Bone marrow (tissue), 2 donors: ENCODE data around the gene MDFIC.

Experiments
- DNase-seq, 2 donors: peaks; one replicate each; lab custom pipeline; 2025; lab: John Stamatoyannopoulos, UW

The MDFIC gene

GRCh38 chr7:115038158-115038557 is 116.3 kb downstream of the MDFIC start:
- DNase-seq: no peak

- no peak for DNase-seq
These were observed 118.2 kb downstream of the MDFIC start for GRCh38 chr7:115040057-115040456.

GRCh38 chr7:115040495-115040894 is 118.6 kb downstream of the MDFIC start:
- DNase-seq: no peak

- DNase-seq: no peak
These were observed 120.7 kb downstream of the MDFIC start for GRCh38 chr7:115042596-115042995.

GRCh38 chr7:115043605-115044004 is 121.7 kb downstream of the MDFIC start:
- DNase-seq: no peak

- no peak for DNase-seq
These were observed 122.3 kb downstream of the MDFIC start for GRCh38 chr7:115044224-115044623.

- DNase-seq: no peak
These were observed 126.2 kb downstream of the MDFIC start for GRCh38 chr7:115047958-115048720.

GRCh38 chr7:115052706-115053105 is 130.8 kb downstream of the MDFIC start:
- no peak for DNase-seq

GRCh38 chr7:115054478-115055065 is 132.7 kb downstream of the MDFIC start:
- DNase-seq: no peak

- DNase-seq: no peak
These were observed 134.1 kb downstream of the MDFIC start for GRCh38 chr7:115056019-115056418.

GRCh38 chr7:115058726-115059125 is 136.8 kb downstream of the MDFIC start:
- no peak for DNase-seq

GRCh38 chr7:115059321-115059720 is 137.4 kb downstream of the MDFIC start:
- DNase-seq: no peak

GRCh38 chr7:115060095-115060870 is 138.4 kb downstream of the MDFIC start:
- DNase-seq: no peak

- DNase-seq: no peak
These were observed 144.2 kb downstream of the MDFIC start for GRCh38 chr7:115066050-115066449.

- DNase-seq: no peak
These were observed 144.7 kb downstream of the MDFIC start for GRCh38 chr7:115066634-115067033.

GRCh38 chr7:115068220-115068619 is 146.3 kb downstream of the MDFIC start:
- DNase-seq: no peak
